ENCODE results near the gene ZMYND10.

DNA sequence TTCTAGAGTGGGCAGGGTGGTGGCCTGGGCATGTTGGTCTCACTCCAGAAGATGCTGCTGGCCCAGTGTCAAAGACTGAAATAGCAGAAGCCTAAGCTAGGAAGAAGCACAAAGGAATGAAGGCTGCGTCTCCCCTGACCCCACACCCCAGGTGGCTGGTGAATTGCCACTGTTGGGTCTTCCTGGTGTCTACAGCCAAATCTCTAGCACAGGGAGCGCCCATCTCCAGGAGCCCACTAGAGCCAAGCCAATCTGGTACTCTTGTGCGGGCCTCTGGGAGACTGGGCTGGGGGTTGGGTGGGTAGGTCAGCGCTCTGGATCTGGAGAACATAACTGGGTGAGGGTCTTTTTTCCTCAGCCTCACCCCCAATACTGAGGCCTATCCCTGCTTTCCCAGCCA, 18.4 kb downstream of the ZMYND10 start:
- no peak for TF ChIP-seq CTCF (IDR thresholded peaks at IDR 0.05)
- no peak for TF ChIP-seq POLR2A (IDR thresholded peaks at IDR 0.05)
